ELR (cell line): ENCODE data around the gene ENTPD3.

Source experiments
- DNase-seq: peaks from one replicate; pipeline ENCODE4 v3.0.0-alpha.2; 2015; ENCODE audit warnings: low read depth

Gene ENTPD3

GRCh38 chr3:40387001-40387894 is at the start of gene ENTPD3:
Gene ENTPD3, plus strand, starts transcription at chr3:40387184. Its CDS starts 874 bp downstream, at chr3:40388058.
- no peak for DNase-seq

- no peak for DNase-seq
Observed at GRCh38 chr3:40339871-40340270, 47.1 kb upstream of the ENTPD3 start.

GRCh38 chr3:40340541-40341170 is 46.3 kb upstream of the ENTPD3 start:
- no peak for DNase-seq

- no peak for DNase-seq
Observed at GRCh38 chr3:40341671-40342070, 45.3 kb upstream of the ENTPD3 start.

- no peak for DNase-seq
Observed at GRCh38 chr3:40350529-40350928, 36.5 kb upstream of the ENTPD3 start.

- no peak for DNase-seq
Observed at GRCh38 chr3:40355410-40355809, 31.6 kb upstream of the ENTPD3 start.

- no peak for DNase-seq
Observed at GRCh38 chr3:40358454-40358853, 28.5 kb upstream of the ENTPD3 start.

GRCh38 chr3:40363674-40364073 is 23.3 kb upstream of the ENTPD3 start:
- no peak for DNase-seq

- DNase-seq = peak; percentile 8
Observed at GRCh38 chr3:40366203-40367162, 20.5 kb upstream of the ENTPD3 start.

- no peak for DNase-seq
Observed at GRCh38 chr3:40369716-40370115, 17.3 kb upstream of the ENTPD3 start.

- DNase-seq = no peak
Observed at GRCh38 chr3:40377822-40378221, 9.2 kb upstream of the ENTPD3 start.

- peak; percentile 30 for DNase-seq
Observed at GRCh38 chr3:40379674-40380306, 7.2 kb upstream of the ENTPD3 start.

GRCh38 chr3:40381904-40382616 is 4.9 kb upstream of the ENTPD3 start:
- DNase-seq = no peak

GRCh38 chr3:40382617-40382979 is 4.4 kb upstream of the ENTPD3 start:
- DNase-seq = peak; percentile 58

GRCh38 chr3:40386213-40386612 is 771 bp upstream of the ENTPD3 start:
- no peak for DNase-seq

GRCh38 chr3:40387895-40388254 is 891 bp downstream of the ENTPD3 start:
- no peak for DNase-seq

- no peak for DNase-seq
Observed at GRCh38 chr3:40396406-40396805, 9.4 kb downstream of the ENTPD3 start.

GRCh38 chr3:40397129-40397528 is 10.1 kb downstream of the ENTPD3 start:
- no peak for DNase-seq

GRCh38 chr3:40397912-40398311 is 10.9 kb downstream of the ENTPD3 start:
- no peak for DNase-seq

- DNase-seq = no peak
Observed at GRCh38 chr3:40398346-40398745, 11.4 kb downstream of the ENTPD3 start.

- DNase-seq = no peak
Observed at GRCh38 chr3:40404591-40405198, 17.7 kb downstream of the ENTPD3 start.
